HepG2 (cell line): ENCODE results near the gene PTH1R. TPM values are rescaled to one million over a fixed set of nuclear protein-coding genes. Genes with fewer than 3 reads are reported as not detected.

Source experiments
- CHCHD3 ChIP-seq: sonication (generic); formaldehyde crosslinking; IDR thresholded peaks from 2 replicates; pipeline ENCODE4 v1.8.0; 2022; ENCODE audit warnings: mild to moderate bottlenecking, missing genetic modification reagents, moderate library complexity
- CTCF ChIP-seq: sonication (generic); formaldehyde crosslinking; IDR thresholded peaks from 2 replicates; pipeline ENCODE4 v1.5.0; 2020; ENCODE audit warnings: mild to moderate bottlenecking, missing genetic modification reagents, moderate library complexity
- HNRNPLL ChIP-seq: fragments of 200-400 bp; formaldehyde crosslinking; IDR thresholded peaks from 2 replicates; pipeline ENCODE4 v1.6.1; 2017; ENCODE audit warnings: mild to moderate bottlenecking, low read depth, low read length; ENCODE audit not compliant: poor library complexity, severe bottlenecking
- MAF1 ChIP-seq: sonication (generic); formaldehyde crosslinking; IDR thresholded peaks from 2 replicates; pipeline ENCODE4 v1.5.0; 2020; ENCODE audit warnings: missing genetic modification reagents, borderline replicate concordance
- MAZ ChIP-seq, 2 experiments: sonication (generic) in 1 of 2; formaldehyde crosslinking in 1 of 2; IDR thresholded peaks; 2 replicates each; pipeline versions ENCODE4 v1.5.0 to v1.6.1; 2012 to 2020; ENCODE audit warnings: low read depth in 2 of 2, mild to moderate bottlenecking in 2 of 2, borderline replicate concordance in 1 of 2, improper control_type of control experiment in 1 of 2, low read length in 1 of 2, missing genetic modification reagents in 1 of 2, moderate library complexity in 1 of 2
- MNT ChIP-seq: fragments of 450-650 bp; IDR thresholded peaks from 2 replicates; pipeline ENCODE4 v1.6.1; 2016
- PRDM15 ChIP-seq: sonication (generic); formaldehyde crosslinking; IDR thresholded peaks from 2 replicates; pipeline ENCODE4 v1.4.0; 2020; ENCODE audit warnings: missing genetic modification reagents
- RFXAP ChIP-seq: sonication (generic); formaldehyde crosslinking; IDR thresholded peaks from 2 replicates; pipeline ENCODE4 v1.4.0; 2020; ENCODE audit warnings: missing genetic modification reagents, borderline replicate concordance
- SKIL ChIP-seq: sonication (generic); formaldehyde crosslinking; IDR thresholded peaks from 2 replicates; pipeline ENCODE4 v1.8.0; 2022; ENCODE audit warnings: missing genetic modification reagents, mild to moderate bottlenecking, moderate library complexity, borderline replicate concordance
- STAG1 ChIP-seq: sonication (generic); formaldehyde crosslinking; IDR thresholded peaks from 2 replicates; pipeline ENCODE4 v1.4.0; 2020; ENCODE audit warnings: missing genetic modification reagents
- TARDBP ChIP-seq: sonication (generic); formaldehyde crosslinking; IDR thresholded peaks from 2 replicates; pipeline ENCODE4 v1.8.0; 2022; ENCODE audit warnings: mild to moderate bottlenecking, missing genetic modification reagents
- ZNF101 ChIP-seq: sonication (generic); formaldehyde crosslinking; IDR thresholded peaks from 2 replicates; pipeline ENCODE4 v1.4.0; 2020; ENCODE audit warnings: mild to moderate bottlenecking, low read depth, missing genetic modification reagents, borderline replicate concordance
- ZNF552 ChIP-seq: sonication (generic); formaldehyde crosslinking; IDR thresholded peaks from 2 replicates; pipeline ENCODE4 v1.9.0; 2022; ENCODE audit warnings: missing genetic modification reagents, mild to moderate bottlenecking, borderline replicate concordance
- ZNF557 ChIP-seq: sonication (generic); formaldehyde crosslinking; IDR thresholded peaks from 2 replicates; pipeline ENCODE4 v1.4.0; 2020; ENCODE audit warnings: missing genetic modification reagents
- ZNF572 ChIP-seq: sonication (generic); formaldehyde crosslinking; IDR thresholded peaks from 2 replicates; pipeline ENCODE4 v1.5.1; 2020; ENCODE audit warnings: mild to moderate bottlenecking, missing genetic modification reagents
- ZSCAN9 ChIP-seq: IDR thresholded peaks from 2 replicates; pipeline ENCODE4 v1.6.1; 2016; ENCODE audit warnings: borderline replicate concordance
- polyA plus RNA-seq, 8 experiments: library from polyadenylated mRNA; depleted of rRNA in 3 of 8; stranded (reverse) in 7 of 8; unstranded in 1 of 8; fragments of >200 nt; fragmentation: Illumina TruSeq in 4 of 8; extraction: Trizol in 4 of 8; gene quantifications; 2 replicates each; pipeline versions ENCODE4 v1.2.1 to v1.2.3, GENCODE V29; 2011 to 2016; ENCODE audit warnings: low read depth in 4 of 8, missing spikeins in 1 of 8, mixed read lengths in 1 of 8; ENCODE audit not compliant: insufficient read depth in 1 of 8
- total RNA-seq, 5 experiments: library from RNA; depleted of rRNA; stranded (reverse); fragments of >200 nt; fragmentation: Illumina TruSeq; extraction: Trizol; gene quantifications; 2 replicates each; pipeline ENCODE4 v1.2.3, GENCODE V29; 2016; ENCODE audit warnings: low read depth in 1 of 5

PTH1R gene
- total and polyA plus RNA-seq, 2 of the 13 experiments (the other 11 are each of a cell fraction or from before 2014, with no cell fraction given) = not detected

GRCh38 chr3:46908294-46908985 is 30.9 kb downstream of the PTH1R start (continued):
- TF ChIP-seq PRDM15 (CRISPR knock-in tag) (no peak), ZNF572 (no peak), TARDBP (no peak), STAG1 (peak; percentile 48; the same call in 1 of the 2 replicates), MAZ (IDR thresholded peaks at IDR 0.05; ENCODE audit: borderline replicate concordance, low read depth, low read length) (no peak), MAZ (CRISPR knock-in tag; IDR thresholded peaks at IDR 0.05; ENCODE audit: low read depth) (no peak), CHCHD3 (CRISPR knock-in tag) (no peak), SKIL (0 out of 2 replicates have a peak, but pooled peaks have one; percentile 17), RFXAP (CRISPR knock-in tag) (no peak), MAF1 (CRISPR knock-in tag) (no peak), MNT (peak; percentile 79), ZNF552 (no peak), CTCF (CRISPR knock-in tag) (peak; percentile 50), ZNF101 (CRISPR knock-in tag) (no peak), ZSCAN9 (CRISPR knock-in tag) (no peak), ZNF557 (CRISPR knock-in tag) (no peak), HNRNPLL (no peak)
